NOMO-1 treated with dmso at 0.1 percent for 144 hours (cell line): ENCODE measurements around the gene TTLL5.

Source experiments
- DNase-seq: peaks from one replicate; lab custom pipeline; 2025; ENCODE audit not compliant: unreplicated experiment; lab: John Stamatoyannopoulos, UW

Gene TTLL5

DNA sequence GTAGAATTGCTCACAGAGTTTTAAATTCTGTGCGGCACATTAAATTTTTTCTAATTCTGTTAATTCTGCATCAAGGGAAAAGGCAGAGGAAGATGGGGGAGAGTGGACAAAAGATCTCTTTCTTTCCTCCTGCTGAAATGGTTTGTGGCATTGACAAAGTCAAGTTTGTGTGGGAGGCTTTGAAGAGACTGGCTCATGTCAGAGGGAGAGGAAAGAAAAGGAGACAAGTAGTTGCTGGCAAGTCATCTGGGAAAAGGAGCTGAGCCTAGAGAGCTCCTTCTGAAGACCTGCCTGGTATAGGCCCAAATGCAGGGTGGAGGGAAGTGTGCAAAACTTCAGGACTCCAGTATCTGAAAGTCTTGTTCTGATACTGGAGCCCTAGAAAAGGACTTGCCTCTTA is 36.3 kb downstream of the TTLL5 start:
- no peak for DNase-seq

DNA sequence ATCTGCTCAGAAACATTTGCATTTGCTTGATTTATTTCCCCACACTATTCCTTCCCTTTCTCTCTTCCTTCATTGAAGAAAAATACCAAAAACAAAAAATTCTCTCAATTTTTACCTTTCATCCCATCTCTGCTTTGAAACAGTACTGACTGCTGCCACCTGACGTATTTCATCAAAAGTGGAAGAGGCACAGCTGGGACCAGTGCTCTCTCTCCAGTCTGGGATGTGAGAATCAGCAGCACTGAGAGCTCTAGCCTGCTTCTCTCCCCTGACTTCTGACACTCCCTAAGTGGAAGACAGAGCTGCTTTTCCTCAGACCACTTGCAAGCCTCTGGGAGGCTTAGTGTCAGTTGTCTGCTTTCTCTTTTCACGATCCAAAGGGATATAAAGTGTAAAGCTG is 36.9 kb downstream of the TTLL5 start:
- DNase-seq: no peak

DNA sequence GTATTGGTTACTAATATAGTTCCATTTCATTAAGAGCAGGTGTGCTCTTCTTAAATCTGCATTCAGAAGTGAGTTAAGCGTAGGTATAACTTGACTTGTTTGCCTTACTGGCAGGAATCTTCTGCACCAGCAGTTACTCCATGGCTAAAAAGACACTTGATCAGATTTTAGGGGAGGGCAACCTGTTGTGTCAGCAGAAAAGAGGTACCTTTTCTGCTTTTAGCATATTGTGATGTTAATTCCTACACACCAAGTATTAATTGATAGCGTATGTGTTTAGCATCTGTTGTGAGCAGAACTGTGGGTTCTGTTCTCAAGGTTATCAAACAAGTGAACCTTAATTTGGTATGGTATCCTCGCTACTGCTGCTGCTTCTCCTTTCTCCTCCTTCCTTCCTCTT is 38.3 kb downstream of the TTLL5 start:
- no peak for DNase-seq

DNA sequence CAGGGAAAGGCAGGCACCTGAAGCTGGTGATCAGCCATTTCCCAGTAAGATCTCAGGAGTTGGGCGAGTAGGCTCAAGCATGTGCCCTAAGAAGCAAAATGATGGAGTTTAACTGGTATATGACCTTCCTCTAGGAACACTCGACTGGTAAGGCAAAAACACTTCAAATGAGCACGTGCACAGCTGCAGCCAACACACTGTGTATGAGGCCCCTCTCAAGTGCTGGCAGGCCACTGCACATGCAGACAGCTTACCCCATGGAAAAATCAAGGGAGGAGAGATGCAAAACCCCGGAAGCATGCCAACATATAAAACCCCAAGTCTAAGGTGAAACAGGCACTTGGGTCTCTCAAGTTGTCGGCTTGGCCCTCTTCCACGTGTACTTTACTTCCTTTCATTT is 39.2 kb downstream of the TTLL5 start:
- no peak for DNase-seq

DNA sequence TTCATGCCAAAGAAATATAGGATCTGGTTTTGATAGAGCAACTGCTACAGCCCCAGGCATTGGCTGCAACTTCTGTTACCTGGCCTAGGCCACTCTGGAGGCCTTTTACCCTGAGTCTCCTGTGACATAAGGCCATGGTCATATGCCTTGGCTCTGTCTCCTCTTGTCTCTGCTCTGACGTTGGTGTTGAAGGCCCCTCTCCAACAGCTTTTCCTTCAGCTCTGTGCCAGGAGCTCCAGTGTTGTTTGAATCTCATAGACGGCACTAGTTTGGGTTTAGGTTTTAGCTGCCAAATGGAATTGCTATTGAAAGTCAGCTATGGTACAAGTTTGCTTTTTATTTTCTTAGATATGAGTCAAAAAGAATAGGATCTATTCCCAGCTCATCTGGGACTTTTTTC is 41.1 kb downstream of the TTLL5 start:
- DNase-seq: no peak

DNA sequence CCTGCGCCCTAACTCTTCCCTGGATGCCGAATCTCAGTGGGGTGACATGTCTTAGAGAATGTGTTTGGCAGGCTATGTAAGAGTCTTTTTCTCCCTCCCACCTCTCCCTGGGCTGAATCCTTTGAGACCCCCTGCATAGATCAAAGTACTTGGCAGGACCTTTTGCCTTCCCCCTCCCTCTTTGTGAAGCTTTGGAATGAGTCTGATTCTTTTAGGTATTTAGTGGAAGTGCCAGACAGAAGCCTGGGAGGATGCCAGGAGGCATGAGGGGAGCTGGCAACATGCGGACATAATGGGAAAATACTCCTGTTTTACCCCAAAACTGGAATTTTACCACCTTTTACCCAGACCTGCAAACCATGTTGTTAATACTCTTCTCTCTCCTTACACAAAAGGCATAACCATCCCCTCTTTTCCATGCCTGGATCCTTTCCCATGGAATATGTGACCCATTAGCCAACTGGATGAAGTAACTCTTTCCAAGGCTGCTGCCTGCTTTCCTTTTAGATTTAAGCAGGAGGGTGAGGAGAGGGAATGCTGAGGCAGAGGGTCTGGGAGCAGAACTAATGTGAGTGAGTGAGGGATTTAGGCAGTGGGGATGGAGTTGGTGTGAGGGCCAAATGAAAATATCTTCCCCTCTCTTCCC is 41.7 kb downstream of the TTLL5 start:
- DNase-seq: no peak

DNA sequence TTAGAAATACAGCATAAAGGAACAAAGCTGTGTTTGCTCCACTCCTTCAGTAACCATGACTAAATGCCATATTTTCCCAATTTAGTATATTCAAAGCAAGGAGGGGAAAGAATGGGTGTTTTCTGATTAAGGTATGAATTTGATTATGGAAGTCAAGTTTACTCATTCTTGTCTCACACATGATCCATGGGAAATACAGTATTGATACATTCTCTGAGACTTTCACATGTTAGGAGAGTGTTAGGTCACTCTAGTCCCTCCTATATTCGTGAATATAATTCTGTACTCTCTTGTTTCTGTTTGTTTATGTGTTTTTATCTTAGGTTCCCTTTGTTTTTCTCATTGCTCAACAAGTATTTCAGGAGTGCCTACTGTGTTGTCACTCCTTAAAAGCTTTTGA is 42.4 kb downstream of the TTLL5 start:
- DNase-seq: no peak

DNA sequence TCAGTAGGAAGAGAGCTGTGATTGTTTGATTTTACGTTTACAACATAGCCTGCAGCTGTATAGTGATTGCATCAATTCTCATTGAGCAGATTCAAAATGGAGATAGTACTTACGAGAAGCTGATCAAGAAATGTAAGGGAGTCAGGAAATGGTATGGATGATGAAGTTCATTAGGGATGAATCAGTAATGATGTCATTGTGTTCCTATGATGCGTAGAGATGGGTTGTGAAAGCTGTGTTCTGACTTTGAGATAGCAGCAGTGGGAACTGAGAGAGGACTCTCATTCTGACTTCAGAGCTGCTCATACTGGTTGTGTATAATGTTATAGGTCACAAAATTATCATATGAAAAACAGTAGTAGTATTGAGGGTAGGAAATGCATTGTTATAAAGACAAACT is 44.0 kb downstream of the TTLL5 start:
- no peak for DNase-seq

DNA sequence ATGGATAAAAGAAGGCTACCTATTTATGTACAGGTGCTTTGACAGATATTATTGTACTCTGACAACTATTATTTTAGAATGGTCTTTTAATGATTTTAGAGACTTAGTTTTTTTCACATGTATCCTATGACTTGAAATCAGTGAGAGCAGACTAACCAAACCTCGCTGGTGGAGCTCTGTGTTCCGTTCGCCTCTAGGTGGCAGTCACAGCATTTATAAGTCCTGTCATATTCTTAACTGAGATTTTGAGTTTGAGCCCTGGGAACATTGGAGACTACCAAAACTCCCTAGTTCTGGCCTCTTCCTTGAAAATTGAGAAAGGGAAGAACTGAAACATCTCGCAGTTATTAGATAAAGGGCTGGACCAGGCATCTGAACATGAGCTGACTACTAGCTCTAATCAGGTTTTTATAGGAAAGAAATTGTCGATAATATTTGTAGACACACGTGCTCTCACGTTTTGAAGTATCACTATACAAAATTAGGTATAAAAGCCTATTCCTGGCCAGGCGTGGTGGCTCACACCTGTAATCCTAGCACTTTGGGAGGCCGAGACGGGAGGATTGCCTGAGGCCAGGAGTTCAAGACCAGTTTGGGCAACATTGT is 48.3 kb downstream of the TTLL5 start:
- no peak for DNase-seq

DNA sequence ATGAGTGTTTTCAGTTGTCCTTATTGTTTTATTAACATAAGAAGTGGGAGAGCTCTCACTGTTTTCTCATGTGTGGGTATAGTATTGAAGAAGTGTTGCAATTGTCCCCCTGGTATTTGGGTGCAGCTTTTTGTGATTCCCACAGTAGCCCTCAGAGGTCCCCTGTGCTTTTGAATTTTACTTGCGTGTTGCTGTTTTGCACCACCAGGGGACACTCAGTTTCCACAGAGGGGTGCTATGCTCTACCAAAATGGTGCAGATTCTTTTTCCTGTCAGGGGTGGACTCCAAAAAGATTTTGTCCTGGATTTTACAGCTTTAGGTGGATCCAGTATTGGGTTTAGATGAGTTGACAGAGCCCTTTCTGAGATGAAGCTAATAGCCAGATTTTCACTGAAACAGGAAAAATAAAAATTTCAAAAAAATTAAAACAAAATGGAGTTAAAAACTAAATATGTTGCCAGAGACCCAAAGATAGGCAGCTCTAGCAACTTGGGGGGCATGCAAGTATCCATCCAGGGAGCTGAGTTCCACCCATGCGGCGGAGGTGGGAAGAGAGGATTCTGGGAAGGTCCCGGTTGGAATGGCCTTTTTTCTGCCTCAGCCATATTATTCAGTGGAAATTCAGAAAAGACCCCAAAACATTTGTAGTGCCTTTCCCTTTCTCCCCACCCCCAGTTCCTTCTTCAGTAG is 50.2 kb downstream of the TTLL5 start:
- DNase-seq: no peak

DNA sequence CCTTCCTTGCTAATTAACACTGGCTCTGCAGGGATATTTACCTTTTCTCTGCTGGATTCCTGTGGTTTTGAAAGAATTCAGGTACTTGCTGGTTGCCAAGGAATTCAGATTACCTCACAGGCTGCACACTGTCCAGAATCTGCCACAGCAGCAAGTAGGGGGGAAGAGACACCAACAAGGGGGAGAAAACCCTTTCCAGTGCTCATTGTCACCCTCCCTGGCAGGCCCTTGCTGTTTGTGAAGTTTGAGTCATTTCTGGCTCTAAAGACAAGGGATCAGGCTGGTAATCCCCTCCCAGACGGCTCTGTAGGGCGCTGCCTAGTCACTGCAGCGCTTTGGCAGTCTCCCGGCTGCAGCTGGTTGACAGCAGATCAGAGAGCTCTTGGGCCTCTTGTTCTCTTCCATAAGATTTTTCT is 50.8 kb downstream of the TTLL5 start:
- no peak for DNase-seq

DNA sequence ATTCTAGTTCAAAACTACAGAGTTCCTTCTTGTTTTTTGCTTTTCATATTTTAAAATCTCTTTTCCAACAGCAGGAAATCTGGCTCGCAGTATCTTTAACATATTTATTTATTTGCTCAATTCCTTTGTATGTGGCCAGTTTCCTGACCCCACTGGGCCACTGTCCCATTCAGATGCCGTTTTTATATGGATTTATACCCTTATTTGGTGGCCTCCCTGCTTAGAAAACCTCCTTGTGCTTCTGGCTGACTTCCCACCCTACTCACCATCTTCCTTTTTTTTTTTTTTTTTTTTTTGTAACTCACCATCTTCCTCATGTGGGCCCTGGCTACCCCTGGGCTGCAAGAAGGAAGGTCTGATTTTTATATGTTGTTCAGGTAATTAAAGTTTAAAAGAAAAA is 53.9 kb downstream of the TTLL5 start:
- DNase-seq: no peak

DNA sequence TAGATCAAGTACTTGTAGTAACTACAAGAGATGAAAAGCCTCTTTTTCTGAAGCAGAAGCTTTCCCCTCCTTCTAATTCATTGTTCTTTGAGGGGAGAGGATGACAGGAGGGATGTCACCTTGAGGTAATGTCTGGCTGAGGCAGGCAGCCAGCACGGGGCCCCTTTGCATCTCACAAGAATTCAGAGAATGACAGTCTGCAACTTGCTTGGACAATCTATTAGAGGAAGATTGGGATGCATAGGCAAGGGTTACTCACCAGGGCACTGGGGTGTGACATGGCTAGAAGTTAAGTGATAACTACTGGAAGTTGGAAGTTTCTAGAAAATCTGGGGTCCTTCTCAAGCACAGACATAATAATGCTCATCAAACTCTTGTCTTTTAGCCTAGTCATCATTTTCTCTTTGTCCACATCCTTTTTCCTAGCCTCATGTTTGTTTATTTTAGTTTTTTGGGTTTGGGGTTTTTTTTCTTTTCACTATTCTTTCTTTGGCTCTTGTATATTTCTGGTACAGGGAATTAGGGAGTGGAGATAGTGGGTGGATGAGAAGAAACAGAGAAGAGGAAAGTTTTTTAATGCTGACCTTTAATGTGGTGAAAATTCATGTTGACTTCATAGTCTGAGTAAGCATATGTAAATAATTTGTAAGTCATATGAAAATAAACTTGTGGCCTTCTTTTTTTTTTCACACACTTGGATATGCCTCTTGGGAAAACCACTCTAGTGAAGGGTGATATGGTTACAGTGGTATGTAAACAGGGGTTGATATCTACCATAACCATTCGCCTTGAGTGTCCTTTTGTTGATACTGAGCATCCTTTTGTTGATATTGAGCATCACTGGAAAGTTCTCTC is 55.1 kb downstream of the TTLL5 start:
- no peak for DNase-seq

DNA sequence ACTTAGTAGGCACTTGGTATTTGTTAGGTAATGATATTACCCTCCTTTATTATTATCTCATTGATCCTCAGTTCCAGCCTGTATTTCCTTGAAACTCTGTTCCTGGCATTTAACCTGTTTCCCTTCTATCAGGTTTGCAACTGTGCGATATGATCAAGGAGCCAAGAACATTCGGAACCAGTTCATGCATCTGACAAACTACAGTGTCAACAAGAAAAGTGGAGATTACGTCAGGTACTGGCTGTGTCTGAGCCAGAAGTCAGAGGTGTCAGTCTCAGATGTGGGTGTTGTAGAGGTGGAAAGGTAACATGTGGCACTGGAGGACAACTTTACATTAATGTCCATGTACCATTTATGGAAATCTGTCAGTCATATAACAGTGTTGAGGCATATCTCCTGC is 56.7 kb downstream of the TTLL5 start:
- no peak for DNase-seq

DNA sequence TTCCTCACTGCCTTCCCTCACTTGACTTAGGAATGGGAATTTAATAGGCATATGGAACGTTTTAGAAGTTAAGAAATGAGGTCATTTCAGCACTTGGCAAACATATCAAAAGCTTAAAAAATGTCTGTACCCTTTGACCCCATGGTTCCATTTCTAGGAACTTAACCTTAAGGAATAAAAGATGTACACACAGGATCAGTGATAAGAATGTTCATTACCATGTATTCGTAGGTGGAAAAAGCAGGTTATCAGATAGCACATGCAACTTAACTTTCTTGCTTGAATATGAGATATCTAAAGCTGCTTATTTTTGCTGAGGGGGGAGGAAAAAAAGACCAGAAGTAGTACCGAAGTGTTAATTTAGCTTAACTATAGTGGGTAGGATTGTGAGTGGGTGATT is 57.2 kb downstream of the TTLL5 start:
- DNase-seq: no peak

DNA sequence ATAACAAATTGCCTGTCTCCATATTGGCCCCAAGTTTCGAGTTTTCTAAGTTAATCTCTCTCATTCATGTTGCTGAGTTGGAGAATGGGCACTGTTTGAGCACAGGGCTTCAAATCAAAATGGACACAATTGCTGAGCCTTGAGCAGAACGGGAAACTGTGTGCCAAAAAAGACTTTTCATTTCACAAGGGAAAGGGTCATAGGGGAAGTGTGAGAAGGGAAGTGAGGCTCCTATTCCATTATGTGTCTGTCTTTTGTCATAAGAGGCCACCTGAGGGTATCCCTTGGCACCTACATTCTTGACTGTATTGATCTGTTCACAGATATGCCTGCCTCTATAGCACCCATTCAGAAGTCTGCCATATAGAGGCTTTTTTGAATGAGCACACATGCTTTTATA is 59.1 kb downstream of the TTLL5 start:
- DNase-seq: no peak

DNA sequence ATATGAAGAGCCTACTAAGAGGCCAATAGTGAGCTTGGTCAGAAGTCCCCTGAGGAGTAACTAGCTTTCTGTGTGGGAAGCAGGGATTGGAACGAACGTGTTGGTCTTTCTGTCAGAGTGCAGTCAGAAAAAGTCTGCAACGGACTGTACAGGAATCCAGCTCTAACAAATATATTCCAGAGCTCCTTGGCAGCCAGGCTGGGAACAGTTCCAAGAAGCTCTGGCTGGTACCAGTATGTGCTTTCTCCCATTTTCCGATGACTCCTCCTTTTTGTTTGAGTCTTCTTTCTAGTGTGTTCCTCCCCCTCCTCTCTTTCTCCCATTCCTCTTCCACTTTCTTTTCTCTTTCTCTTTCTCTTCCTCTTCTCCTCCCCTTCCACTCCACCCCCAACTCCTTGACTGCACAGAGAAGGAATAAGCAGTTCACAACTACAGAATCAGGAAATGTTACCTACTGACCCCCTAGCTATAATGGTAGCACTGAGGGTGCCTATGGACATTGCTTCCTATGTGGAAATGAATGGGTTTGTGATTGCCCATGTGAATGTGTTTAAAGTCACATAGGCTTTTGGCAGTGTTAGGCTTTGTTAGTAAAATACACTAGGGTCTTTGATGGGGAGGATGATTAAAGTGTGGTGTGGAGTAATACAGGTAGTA is 59.9 kb downstream of the TTLL5 start:
- DNase-seq: no peak

DNA sequence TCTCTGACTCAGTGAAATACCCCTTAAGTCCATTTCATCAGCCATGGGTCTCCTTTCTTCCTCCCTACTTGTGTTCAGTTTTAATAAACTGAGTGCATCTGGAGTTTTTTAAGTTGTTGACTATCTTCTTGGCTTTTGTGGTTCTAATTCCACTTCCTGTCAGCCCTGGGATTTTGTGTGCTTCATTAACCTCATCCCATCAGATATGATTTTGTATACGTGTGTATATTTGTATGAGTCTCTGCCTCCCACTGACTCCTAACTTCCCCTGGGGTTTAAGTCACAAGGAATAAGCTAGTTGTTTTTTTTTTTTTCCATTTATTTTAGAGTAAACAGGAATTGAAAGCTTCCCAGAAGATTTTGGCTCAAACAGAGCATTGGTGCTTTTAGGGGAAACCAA is 62.7 kb downstream of the TTLL5 start:
- DNase-seq: no peak

DNA sequence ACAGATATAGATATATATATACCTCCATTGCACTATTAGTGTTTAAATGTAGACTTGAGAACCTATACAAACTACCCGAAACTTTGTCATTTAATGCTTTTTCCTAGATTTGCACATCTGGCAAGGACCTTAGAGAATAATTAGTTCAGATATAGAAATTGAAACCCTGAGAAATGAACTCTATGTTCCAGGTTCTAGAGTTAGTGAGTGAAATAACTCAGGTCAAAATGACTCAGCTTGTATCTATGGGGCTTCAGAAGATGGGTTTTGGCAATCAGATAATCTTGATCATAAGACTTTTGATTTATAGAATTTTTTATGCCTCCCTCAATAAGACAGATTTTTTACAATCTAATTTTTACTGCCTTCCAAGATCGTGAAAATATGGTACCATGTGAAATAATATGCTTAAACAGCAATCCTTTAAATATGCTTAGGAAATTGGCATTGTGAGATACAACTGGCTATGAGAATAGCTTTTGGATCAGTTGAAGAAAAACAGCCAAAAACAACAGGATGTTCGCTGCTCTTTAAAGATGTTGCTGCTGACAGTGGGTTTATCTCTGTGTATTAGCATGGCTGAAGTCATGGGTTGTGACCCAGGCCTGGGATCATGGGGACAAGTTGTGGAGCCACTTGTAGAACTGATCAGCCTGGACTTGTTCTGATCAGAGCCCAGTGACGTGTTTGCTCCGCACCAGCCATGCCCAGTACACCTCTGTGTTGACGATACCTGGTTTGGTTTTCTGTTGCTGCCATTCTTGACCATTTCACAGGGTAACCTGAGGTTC is 63.6 kb downstream of the TTLL5 start:
- DNase-seq: no peak

DNA sequence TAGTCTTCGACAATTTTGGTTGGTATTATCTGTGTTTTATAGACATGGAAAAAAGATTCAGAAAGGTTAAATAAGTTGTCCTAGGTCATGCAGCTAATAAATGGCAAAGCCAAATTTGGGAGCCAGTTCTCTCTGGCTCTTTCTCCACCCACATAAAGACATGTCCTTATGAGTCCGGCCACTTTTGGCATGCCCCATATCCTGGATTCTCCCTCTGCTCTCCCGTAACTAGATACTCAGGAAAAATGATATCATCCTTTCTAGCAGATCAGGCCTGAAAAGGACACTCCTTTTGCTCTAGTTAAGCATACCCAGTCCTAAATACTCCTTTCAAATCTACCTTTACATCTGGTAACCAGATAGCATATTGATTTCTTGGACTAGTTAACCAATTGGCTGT is 64.4 kb downstream of the TTLL5 start:
- DNase-seq: no peak
